Activated CD4-positive, alpha-beta T cell treated with anti-CD3 and anti-CD28 coated beads for 1 hour (primary cell): Measurements from ENCODE around the gene KIF26B.

Experiments used
- DNase-seq: peaks from one replicate; pipeline ENCODE4 v3.0.0-alpha.2; 2020

KIF26B gene

DNA sequence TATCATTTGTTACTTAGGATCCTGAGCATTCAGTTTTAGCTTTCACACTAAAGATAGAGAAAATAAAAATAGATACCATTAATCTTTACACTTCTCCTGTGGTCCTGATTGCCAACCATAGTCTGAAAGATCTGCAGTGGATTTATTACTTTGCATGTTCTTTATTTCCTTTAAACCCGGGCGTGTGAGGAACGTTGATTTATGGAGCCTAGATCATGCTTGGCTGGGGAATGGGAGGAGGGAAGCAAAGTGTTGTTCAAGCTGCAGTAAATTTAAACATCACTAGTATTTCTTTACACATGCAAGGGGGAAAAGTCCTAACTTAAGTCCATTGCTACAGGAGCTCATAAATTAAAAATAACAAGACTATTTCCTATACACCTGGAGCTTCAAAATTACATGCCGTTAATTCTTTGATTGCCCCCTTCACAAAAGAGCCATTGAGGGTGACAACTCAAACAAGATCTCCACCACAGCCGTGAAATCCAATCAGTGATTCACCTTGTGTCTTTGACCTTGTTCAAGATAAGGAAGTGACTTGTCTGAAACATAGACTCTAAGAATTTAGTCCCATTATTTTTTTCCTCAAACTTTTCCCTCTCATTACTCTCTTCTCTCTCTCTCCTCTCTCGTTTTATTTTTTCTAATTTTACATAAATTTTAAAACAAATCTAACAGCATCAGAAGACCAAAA is 282.7 kb downstream of the KIF26B start:
- DNase-seq: no peak

DNA sequence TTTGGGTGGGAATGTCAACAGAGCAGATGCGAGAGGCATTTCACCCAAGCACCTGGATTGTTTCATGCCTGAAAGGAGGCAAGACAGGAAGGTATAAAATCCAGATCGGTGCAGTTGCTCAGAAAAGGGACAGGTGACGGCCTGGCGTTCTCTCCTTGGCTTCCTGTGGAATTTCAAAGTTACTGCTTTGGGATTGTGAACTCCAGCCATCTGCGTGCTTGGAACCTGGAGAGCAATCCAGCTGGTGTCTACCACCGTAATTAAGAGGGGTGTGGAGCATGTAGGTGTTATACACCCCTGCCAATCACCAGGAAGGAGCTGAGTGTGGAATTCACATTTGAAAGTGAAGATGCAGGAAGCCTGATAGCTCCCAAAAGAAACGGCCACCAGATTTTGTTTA is 286.1 kb downstream of the KIF26B start:
- no peak for DNase-seq

DNA sequence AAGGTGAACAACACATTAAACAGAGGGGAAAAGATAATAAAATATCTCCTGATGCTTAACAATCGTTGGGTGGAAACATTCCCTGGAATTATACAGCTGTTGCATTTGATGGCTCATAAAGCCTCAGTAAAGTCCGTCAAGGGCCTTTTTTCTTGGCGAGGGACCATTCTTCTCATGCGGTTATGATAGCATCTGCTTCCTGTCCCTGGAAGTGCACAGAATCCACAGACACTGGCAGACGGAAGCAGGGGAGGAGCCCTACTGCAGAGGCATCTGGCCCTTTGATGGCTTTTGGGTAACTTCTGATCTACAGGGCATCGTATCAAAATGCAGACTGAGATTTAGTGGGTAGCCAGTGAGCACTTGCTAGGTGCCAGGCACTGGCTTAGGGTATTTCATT is 286.9 kb downstream of the KIF26B start:
- DNase-seq: no peak

DNA sequence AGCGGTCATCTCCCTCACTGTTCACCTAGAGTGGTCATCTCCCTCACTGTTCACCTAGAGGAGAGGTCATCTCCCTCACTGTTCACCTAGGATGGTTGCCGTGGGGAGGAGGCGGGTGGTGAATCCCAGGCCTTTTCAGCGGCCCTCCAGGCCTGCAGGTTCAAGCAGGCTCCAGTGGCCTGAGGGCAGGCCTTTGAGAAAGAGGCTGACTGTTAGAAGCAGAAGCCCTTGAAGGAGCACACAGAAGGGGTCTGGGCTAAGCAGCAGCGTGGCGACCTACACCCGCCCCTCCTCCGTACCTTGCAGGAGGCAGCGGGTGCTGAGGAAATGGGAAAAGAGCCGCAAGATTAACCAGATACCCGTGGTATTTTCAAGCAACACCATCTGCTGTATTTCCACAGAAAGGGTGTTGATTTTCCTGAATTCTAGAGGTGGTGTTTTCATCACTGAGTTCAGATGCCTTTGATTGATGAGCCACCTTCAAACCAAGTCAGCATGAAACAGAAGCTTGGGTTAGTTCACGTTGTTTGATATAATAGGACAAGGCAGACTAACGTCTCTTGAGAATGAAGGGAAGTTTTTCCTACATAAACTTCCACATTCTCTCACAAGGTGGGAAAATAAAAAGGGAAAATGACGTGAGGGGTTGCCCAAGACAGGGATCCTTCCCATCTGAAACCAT is 289.5 kb downstream of the KIF26B start:
- DNase-seq: no peak

DNA sequence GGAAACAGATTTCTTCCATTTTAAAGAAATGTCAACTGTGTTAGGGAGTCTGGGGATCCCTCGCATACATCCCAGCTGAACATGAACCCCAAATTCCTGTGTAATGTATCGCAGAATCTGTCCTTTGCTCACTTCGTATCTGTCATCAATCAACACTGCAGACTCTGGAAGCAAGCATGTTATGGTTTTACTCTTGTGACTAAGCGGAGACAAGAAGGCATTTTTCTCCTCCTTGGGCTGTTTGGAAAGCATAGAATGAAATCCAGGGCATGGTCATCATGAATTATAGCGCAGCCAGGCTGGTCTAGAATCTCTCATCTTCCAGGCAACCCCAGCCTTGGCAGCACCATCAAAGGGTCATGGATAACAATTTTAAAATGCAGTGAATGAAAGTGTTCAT is 290.2 kb downstream of the KIF26B start:
- DNase-seq: no peak

DNA sequence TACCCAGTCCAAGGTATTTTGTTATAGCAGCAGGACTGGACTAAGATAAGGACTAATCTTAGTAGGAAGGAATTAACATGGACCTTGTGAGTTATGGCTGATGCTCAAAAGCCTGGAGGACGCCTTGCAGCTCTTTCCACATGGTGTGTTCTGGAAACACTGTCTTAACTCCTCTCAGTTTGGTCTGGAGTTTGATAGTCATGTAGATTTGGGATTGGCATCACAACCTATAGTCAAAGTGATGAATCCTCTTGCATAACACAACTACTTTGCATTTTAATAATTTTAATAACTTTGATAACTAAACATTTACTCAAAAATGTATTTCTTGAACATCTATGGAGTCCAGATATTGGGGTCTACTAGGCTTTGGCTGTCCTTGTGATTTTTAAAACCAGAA is 293.7 kb downstream of the KIF26B start:
- no peak for DNase-seq

DNA sequence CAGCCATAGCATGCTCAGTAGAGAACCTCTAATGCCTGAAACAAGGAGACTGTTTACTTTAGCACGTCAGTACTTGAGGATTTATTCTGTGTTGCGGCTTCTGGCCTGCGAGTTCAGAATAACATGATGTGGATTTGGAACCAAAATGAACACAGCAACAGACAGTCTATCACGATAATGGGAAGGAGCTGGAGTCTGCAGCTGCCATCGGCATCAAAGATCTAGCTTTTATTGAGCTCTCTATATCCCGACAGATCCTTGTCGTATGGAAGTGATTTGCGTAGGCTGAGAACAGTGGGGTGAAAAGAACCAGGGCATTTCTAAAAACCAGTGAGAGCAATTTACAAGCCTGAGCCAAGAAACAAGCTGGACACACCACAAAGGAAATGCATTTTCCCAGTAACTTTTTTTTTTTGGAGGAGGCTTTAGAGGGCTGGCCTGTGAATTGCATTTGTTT is 294.2 kb downstream of the KIF26B start:
- no peak for DNase-seq

DNA sequence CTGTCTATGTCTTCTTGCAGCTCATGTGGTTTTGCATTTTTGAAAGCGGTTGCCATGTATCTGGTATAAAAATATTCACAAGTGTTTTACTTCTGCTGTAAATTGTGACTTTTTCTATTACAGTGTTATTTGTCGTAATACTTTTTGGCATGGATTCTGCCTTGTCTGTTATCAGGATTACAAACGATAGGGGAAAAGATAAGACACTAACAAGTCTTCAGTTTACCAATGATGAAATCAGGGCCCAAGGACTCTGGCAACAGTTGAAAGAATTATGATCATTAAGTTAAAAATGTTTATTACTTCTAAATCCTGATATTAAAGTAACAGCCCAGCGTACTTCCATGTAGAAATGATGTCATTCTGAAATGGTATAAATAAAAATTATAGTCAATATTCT is 298.8 kb downstream of the KIF26B start:
- DNase-seq: no peak

DNA sequence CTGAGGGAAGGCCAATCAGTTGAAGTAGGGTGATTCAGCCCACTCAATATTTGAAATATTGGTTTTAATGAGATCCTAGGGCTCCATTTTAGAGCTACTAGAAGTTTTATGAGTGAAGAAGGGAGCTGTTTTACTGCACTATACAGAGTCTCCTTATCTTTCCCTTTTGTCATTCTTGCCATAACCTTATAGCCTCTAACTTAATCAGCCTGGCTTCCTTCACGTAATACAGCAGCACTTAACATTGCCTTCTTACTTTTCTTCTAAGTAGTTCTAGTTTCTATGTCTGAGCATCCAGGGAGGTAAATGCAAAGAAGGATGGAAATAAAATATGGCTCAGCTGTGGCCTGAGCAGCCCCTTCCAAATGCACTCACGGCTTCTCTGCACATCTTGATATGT is 299.3 kb downstream of the KIF26B start:
- no peak for DNase-seq

DNA sequence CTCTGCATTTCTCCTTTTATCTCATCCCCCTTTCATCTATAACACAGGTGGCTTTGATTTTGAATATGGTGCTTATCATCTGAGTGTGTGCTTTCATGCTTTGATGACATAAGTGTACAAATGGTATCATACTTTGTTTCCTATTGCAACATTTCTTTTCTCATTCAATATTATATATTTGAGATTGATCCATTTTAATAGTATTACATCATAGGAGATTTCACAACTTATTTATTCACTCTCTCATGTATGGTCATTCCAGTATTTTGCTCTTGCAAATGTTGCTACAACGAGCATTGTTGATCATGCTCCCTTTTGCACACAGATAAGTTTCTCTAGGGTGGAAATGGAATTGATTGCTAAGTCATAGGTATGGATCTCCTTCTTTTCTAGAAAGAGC is 302.8 kb downstream of the KIF26B start:
- no peak for DNase-seq

DNA sequence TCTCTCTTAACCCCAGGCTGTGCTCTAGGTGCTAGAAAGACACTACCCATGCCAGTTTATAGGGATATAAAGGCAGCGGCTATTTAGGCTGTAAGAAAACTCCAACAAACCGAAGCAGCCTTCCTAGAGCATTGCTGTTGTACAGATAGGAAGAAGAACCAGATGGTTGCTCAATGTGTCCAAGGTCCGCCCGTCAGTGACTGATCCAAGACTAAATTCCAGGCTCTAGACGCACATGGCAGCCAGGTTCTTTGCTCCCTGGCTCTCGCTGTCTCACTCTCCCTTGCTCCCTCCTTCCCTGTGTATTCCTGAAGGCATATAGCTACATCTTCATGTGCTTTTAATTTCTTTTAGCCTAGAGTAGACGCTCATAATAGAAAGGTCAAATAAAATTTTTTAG is 303.4 kb downstream of the KIF26B start:
- no peak for DNase-seq

DNA sequence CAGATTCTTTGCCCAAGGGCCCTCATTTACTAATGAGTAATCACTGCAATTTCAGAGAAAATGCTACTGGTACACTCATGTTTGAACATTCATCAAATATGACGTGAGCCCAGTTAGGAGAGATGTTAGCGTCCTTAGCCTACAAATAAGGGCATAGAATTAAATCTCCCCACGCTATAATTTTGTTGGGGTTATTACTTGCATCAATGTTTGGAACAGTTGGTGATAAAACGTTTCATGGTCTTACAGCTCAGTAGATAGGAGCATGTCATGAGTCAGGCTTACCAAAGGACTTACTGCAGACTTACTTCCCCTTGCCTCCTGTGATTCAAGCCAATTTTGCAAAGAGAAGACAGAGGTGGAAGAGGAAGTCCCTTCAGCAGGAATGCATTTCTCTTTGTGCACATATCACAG is 304.0 kb downstream of the KIF26B start:
- no peak for DNase-seq

DNA sequence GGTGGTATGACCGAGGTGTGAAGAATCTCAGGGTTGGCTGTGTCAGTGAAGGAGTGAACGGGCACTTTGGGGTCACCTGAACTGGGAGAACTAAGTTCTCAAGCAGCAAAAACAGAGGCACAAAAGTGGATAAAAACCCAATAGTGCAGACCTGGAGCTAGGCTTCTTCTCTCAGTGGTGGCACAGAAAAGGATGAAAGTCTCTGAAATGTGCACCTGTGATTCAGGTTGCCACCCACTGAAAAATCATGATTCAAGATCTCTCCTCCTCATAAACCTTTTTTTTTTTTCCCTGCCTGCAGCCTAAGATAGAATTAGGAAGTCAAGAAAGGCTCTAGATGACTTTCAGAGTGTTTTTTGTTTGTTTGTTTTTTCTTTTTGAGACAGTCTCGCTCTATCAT is 304.8 kb downstream of the KIF26B start:
- no peak for DNase-seq

DNA sequence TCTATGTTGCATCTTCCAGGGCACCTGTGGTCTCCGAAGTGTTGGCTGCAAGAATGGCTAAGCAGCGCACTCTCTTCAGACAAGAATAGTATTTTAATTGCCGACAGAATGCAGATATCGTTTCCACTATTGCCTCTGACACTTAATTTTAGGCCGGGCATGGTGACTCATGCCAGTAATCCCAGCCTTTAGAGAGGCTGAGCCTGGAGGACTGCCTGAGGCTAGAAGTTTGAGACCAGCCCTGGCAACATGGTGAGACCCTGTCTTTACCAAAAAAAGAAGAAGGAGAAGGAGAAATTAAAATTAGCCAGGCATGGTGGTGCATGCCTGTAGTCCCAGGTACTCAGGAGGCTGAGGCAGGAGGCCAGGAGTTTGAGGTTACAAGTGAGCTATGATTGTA is 306.9 kb downstream of the KIF26B start:
- no peak for DNase-seq

DNA sequence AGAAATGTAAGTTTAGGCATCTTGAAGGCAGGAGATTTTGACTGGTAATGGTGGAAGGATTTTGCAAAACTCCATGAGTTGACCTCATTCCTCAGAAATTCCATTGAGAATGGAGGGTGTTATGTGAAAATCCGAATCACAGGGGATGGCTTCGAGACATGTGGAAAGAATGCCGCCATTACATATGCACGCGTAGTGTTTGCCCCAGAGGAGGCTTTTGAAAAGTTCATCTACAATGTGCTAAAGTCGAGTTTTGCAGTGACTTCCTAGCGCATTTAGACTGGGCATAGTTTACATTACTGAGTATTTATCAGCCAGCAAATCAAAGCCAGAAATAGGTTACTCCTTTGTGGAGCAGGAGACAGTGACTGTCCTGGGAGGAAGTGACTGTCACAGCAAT is 307.4 kb downstream of the KIF26B start:
- no peak for DNase-seq

DNA sequence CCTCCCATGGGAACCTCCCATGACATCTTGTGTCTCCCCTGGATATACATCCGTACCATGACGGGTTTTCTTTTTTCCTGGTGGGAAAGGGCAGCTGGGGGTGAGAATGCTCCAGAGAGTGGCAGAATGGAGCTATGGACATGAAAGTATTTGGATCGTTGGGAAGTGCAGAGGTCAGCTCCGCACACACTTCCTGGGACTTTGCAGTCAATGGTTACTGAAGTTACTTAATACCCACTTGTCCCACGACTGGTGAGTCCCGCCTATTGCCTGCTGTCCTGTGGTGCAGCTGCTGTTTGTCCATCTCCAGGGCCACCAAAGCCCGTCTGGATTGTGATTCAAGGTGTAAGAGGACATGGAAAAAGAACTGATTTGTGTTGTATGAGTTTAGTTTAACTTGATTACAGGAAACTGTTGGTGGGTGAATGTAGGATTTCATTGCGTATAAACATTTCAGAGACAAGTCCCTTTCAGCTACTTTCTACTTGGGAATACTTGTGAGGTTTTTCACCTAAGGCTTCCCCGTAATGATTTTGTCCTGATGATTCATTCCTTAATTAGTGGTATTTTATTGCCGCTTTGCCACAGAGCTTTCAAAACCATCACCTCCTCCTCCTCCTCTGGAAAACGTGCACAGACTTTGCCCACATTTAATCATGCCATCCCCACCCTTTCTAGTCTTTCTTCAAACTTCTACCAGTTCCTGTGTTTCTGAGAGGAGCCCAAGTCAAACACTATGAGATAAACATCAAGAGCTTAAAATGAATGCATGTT is 308.8 kb downstream of the KIF26B start:
- no peak for DNase-seq

DNA sequence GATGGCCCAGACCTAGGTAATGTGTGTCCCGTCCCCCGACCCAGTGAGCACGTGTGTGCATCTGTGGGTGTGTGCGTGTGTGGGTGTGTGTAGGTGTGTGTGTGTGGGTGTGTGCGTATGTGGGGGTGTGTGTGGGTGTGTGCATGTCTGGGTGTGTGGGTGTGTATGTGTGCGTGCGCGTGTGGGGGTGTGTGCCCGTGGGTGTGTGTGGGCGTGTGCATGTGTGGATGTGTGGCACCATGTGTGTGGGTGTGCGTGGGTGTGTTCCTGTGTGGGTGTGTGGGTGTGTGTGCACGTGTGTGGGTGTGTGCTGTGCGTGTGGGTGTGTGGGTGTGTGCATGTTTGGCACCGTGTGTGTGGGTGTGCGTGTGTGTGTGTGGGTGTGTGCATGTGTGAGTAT is 309.5 kb downstream of the KIF26B start:
- no peak for DNase-seq

DNA sequence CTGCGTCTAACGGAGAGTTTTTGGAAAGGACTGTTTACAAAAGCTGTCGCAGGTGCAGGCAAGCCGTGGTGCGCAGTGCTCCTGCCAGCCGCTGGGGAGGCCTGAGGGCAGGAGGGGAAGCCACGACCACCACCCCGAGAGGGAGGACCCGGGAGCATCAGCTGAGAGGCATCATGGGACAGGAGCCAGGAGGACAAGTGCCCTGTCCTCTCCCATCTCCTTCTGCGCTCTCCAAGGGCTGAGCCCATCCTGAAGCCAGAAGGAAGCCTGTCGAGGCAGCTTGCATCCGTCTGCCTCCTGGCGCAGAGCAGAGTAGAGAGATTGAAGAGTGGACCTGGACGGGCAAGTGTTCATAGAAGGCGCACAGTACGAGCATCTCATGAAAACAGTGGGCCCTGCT is 310.9 kb downstream of the KIF26B start:
- no peak for DNase-seq

DNA sequence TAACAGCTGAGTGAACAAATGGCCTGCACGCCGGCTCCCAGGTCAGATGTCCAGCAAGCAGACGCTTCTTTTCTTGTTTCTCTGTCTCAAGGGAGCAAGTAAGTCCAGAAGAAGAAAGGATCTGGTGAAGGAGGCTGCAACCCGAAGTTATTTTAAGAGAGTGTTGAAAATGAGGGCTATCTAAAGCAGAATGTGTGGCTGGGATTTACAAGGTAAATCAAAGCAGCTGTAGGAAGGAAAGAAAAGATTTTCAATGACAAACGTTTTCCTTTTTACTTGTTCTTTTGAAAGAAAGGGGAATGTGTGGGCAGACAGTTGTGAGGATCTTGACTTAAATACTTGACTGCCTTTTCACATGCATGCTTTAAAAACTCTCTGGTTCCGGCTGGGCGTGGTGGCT is 311.5 kb downstream of the KIF26B start:
- DNase-seq: no peak

DNA sequence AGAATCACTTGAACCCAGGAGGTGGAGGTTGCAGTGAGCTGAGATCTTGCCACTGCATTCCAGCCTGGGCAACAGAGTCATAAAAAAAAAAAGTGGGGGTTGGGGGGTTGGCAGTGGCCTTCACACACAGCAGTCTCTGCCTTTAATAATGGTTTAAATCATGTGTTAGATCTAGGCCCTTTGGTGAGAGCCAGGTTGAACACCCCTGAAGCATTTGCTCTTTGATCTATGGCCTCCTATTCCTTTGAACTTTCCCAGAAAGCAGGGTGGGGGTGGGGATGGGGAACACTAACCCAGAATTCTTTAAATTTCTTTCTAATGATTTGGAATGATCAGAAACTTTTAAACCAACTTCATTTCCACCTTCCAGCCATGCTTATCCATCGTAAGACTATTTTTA is 313.0 kb downstream of the KIF26B start:
- DNase-seq: no peak

DNA sequence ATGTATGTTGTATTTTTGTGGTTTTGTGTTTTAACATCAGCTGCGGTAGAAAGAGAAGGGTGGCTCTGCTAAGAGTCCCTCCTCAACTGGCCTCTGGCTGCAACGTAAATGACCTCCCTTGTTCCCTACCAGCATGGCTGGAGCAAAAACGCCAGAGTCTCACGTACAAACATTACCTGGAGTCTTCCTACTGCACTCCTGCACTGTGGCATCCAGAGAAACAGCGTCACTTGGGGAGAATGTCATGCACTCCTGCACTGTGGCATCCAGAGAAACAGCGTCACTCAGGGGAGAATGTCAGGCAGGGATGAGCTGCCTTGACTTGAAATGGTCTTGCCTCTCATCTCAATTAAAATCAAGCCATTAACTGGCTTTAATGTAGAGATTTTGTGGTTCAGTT is 314.2 kb downstream of the KIF26B start:
- no peak for DNase-seq

DNA sequence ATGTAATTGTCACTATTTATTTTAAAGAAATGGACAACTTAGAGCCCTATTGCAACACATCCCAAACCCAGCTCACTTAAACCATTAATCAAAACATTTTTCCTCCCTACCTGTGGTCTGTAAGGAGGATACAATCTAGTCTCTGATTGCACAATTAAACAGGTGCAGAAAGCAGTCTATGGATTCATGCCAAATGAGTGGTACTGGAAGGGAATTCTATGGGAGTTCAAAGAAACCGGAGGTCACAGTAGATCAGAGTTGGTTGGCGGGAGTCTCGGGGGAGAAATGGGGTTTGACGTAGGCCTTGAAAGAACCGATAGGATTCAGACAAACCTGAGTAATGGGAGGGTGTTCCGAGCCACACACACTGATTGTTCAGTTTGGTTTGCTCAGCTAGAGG is 314.9 kb downstream of the KIF26B start:
- no peak for DNase-seq

DNA sequence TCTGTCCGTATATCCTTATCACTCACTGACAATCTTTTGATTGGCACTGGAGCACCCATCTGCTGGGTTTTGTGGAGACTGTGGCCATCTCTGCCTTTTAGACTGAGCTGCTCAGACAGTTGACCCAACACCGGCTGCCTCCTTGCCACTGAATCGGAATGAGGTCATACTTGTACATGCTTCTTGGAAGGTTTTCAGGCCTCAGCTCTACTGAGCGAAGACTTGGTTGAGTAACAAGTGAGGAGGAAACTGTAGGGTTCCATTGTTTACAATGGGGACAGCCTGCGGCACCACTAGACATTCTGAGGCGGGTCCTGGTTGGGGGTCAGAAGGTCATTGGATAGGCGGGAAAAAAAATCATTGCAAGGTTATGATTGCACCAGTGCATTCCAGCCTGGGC is 320.3 kb downstream of the KIF26B start:
- DNase-seq: no peak

DNA sequence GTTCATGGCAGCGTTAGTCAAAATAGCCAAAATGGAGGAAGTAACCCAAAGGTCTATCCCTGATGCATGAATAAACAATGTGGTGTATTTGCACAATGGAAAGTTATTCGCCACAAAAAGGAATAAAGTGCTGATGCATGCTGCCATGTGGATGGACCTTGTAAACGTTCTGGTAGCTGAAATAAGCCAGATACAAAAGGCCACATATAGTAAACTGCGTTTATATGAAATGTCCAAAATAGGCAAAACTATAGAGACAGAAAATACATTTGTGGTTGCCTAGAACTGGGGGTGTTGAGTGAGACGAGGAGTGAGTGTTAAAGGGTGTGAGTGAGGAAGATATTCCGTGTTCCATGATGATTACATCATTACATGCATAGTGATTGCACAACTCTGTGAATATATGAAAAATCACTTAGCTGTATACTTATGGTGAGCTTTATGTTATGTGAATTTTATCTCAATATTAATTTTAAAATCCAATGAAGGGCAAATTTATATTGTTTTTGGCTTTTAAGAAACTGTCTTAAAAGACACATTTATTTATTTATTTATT is 321.3 kb downstream of the KIF26B start:
- DNase-seq: no peak
